ENCODE measurements around the gene TENM4.

TENM4 gene

DNA sequence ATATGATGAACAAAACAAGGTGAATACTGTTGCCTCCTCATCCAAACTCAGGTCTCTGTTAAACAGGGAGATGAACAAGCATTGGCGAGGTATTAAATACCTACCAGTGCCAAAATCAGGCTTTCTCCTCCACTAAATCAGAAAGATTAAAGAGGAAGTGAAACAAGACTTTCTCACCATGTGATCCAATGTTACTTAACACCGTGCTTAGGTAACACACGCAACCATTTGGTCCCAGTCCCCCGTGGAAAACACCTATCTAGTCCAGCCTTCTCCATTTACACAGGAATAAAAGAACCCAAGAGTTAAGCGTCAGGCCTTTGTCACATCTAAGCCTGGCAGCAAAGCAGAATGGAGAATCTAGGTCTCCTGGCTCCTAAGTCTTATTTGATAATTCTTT lies 34.5 kb downstream of the TENM4 start:
- no peak overlapping the region for H3K4me3 ChIP-seq (ENCODE audit: low read length in 2 of 2)
- H4K8ac ChIP-seq (ENCODE audit: low read depth, low read length), result no peak overlapping the region
- H2AK5ac ChIP-seq (ENCODE audit: low read depth, low read length), result no peak overlapping the region
- DNase-seq (ENCODE audit: low spot score), result no peak
- no peaks in the 10 kb centered on the region for H3K36me3 ChIP-seq (replicated peaks in 1 of 2; ENCODE audit: control insufficient read depth in 2 of 2, insufficient read depth in 2 of 2, low read length in 2 of 2)
- no peak overlapping the region for H2BK15ac ChIP-seq (ENCODE audit: low read length)
- no peaks in the 10 kb centered on the region for H3K27me3 ChIP-seq (ENCODE audit: control insufficient read depth in 3 of 3, insufficient read depth in 3 of 3, low read depth in 1 of 3, low read length in 3 of 3)
- H2BK120ac ChIP-seq (ENCODE audit: low read depth, low read length), result no peak overlapping the region
- no peak overlapping the region for H3K9ac ChIP-seq (ENCODE audit: low read depth, low read length, poor library complexity)
- H3K27ac ChIP-seq (replicated peaks; ENCODE audit: low read length), result no peak overlapping the region
- no peak overlapping the region for H4K91ac ChIP-seq (ENCODE audit: low read depth, low read length, poor library complexity)
- no peaks in the 10 kb centered on the region for H3K79me1 ChIP-seq (ENCODE audit: low read depth, low read length)
- no peak overlapping the region for H2AFZ ChIP-seq (ENCODE audit: low read length)
- H2BK12ac ChIP-seq (ENCODE audit: low read length), result no peak overlapping the region
- H3K23ac ChIP-seq (ENCODE audit: low read depth, low read length, poor library complexity), result no peak overlapping the region
- H2BK5ac ChIP-seq (ENCODE audit: low read length), result no peak overlapping the region
- no peak overlapping the region for H3K4ac ChIP-seq (ENCODE audit: low read length)
- no peak overlapping the region for H3K18ac ChIP-seq (ENCODE audit: low read length)
- H3K14ac ChIP-seq (ENCODE audit: low read length), result no peak overlapping the region
- H3K4me1 ChIP-seq (ENCODE audit: control insufficient read depth in 2 of 2, insufficient read depth in 1 of 2, low read depth in 1 of 2, low read length in 2 of 2), result peaks cover 0 to 2% of the 10 kb centered on the region in 2 donors
- H3K9me3 ChIP-seq (replicated peaks in 1 of 2; ENCODE audit: control insufficient read depth in 2 of 2, insufficient read depth in 1 of 2, low read depth in 1 of 2, low read length in 2 of 2), result peaks cover 0 to 2% of the 10 kb centered on the region in 2 donors
- WGBS, 2 donors (ENCODE audit: extremely low coverage in 2 of 2, insufficient read length in 2 of 2, insufficient replicate concordance in 1 of 2), result no CpG with 5 or more reads among the region's 5 CpGs
- H3K4me2 ChIP-seq (ENCODE audit: insufficient read depth, low read length, poor library complexity, severe bottlenecking), result no peak overlapping the region

DNA sequence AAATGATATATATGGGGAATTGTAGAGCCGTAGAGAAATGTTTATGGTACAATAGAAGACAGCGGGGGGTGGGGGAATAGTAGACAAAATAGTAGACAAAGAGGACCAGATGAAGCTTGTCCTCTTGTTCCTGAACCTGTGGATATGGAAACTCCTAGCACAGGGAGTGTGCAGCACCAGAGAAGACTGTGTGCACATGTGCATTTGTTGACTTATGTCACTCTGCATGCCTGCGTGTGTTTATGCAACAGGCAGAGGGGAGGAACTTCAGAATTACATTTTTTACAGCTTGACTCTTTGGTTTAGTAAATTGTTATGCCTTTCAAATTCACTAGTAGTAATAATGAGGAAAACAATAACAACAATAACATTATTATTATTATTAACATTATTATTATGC lies 36.0 kb downstream of the TENM4 start:
- H3K23ac ChIP-seq (ENCODE audit: low read depth, low read length, poor library complexity), result no peak overlapping the region
- no peak overlapping the region for H2AFZ ChIP-seq (ENCODE audit: low read length)
- no peak overlapping the region for H4K91ac ChIP-seq (ENCODE audit: low read depth, low read length, poor library complexity)
- no peak overlapping the region for H2BK5ac ChIP-seq (ENCODE audit: low read length)
- H3K79me1 ChIP-seq (ENCODE audit: low read depth, low read length), result no peaks in the 10 kb centered on the region
- no peak overlapping the region for H2BK120ac ChIP-seq (ENCODE audit: low read depth, low read length)
- H3K4me3 ChIP-seq (ENCODE audit: low read length in 2 of 2), result no peak overlapping the region
- no peak overlapping the region for H3K18ac ChIP-seq (ENCODE audit: low read length)
- no peaks in the 10 kb centered on the region for H3K36me3 ChIP-seq (replicated peaks in 1 of 2; ENCODE audit: control insufficient read depth in 2 of 2, insufficient read depth in 2 of 2, low read length in 2 of 2)
- H2AK5ac ChIP-seq (ENCODE audit: low read depth, low read length), result no peak overlapping the region
- no CpG with 5 or more reads among the region's 3 CpGs for WGBS, 2 donors (ENCODE audit: extremely low coverage in 2 of 2, insufficient read length in 2 of 2, insufficient replicate concordance in 1 of 2)
- no peak overlapping the region for H2BK12ac ChIP-seq (ENCODE audit: low read length)
- DNase-seq (ENCODE audit: low spot score), result no peak
- no peak overlapping the region for H3K4me2 ChIP-seq (ENCODE audit: insufficient read depth, low read length, poor library complexity, severe bottlenecking)
- H3K9me3 ChIP-seq (replicated peaks in 1 of 2; ENCODE audit: control insufficient read depth in 2 of 2, insufficient read depth in 1 of 2, low read depth in 1 of 2, low read length in 2 of 2), result peaks cover 0 to 2% of the 10 kb centered on the region in 2 donors
- no peak overlapping the region for H3K14ac ChIP-seq (ENCODE audit: low read length)
- H2BK15ac ChIP-seq (ENCODE audit: low read length), result no peak overlapping the region
- no peak overlapping the region for H3K9ac ChIP-seq (ENCODE audit: low read depth, low read length, poor library complexity)
- H3K4ac ChIP-seq (ENCODE audit: low read length), result no peak overlapping the region
- no peak overlapping the region for H3K27ac ChIP-seq (replicated peaks; ENCODE audit: low read length)
- H3K27me3 ChIP-seq (ENCODE audit: control insufficient read depth in 3 of 3, insufficient read depth in 3 of 3, low read depth in 1 of 3, low read length in 3 of 3), result no peaks in the 10 kb centered on the region
- peaks cover 0 to 2% of the 10 kb centered on the region in 2 donors for H3K4me1 ChIP-seq (ENCODE audit: control insufficient read depth in 2 of 2, insufficient read depth in 1 of 2, low read depth in 1 of 2, low read length in 2 of 2)
- no peak overlapping the region for H4K8ac ChIP-seq (ENCODE audit: low read depth, low read length)

DNA sequence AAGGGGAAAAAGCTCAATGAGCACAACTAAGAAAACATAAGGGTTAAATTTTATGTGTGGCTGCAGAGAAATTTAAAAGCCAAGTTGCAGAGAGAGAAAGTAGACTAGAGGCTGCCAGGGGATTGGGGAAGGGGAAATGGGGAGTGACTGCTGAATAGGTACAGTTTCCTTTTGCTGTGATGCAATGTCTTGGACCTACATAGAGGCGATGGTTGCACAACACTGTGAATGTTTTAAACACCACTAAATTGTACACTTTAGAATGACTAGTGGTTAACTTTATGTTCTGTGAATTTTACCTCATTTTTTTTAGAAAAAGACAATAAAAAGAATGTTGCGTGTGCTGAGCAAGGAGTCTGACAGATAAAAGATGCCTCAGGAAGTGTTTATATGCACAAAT lies 36.5 kb downstream of the TENM4 start:
- no peak for DNase-seq (ENCODE audit: low spot score)
- no CpG with 5 or more reads among the region's 2 CpGs for WGBS, 2 donors (ENCODE audit: extremely low coverage in 2 of 2, insufficient read length in 2 of 2, insufficient replicate concordance in 1 of 2)
- Histone ChIP-seq H3K23ac (ENCODE audit: low read depth, low read length, poor library complexity) (no peak overlapping the region), H4K8ac (ENCODE audit: low read depth, low read length) (no peak overlapping the region), H3K14ac (ENCODE audit: low read length) (no peak overlapping the region), H2BK12ac (ENCODE audit: low read length) (no peak overlapping the region), H3K79me1 (ENCODE audit: low read depth, low read length) (no peaks in the 10 kb centered on the region), H2BK120ac (ENCODE audit: low read depth, low read length) (no peak overlapping the region), H2BK15ac (ENCODE audit: low read length) (no peak overlapping the region), H3K4me3 (ENCODE audit: low read length in 2 of 2) (no peak overlapping the region), H3K9ac (ENCODE audit: low read depth, low read length, poor library complexity) (no peak overlapping the region), H3K4me2 (ENCODE audit: insufficient read depth, low read length, poor library complexity, severe bottlenecking) (no peak overlapping the region), H3K4ac (ENCODE audit: low read length) (no peak overlapping the region), H3K4me1 (ENCODE audit: control insufficient read depth in 2 of 2, insufficient read depth in 1 of 2, low read depth in 1 of 2, low read length in 2 of 2) (peaks cover 0 to 2% of the 10 kb centered on the region in 2 donors), H3K9me3 (replicated peaks in 1 of 2; ENCODE audit: control insufficient read depth in 2 of 2, insufficient read depth in 1 of 2, low read depth in 1 of 2, low read length in 2 of 2) (peaks cover 0 to 2% of the 10 kb centered on the region in 2 donors), H3K27ac (replicated peaks; ENCODE audit: low read length) (no peak overlapping the region), H3K36me3 (replicated peaks in 1 of 2; ENCODE audit: control insufficient read depth in 2 of 2, insufficient read depth in 2 of 2, low read length in 2 of 2) (no peaks in the 10 kb centered on the region), H3K27me3 (ENCODE audit: control insufficient read depth in 3 of 3, insufficient read depth in 3 of 3, low read depth in 1 of 3, low read length in 3 of 3) (no peaks in the 10 kb centered on the region), H2AK5ac (ENCODE audit: low read depth, low read length) (no peak overlapping the region), H2BK5ac (ENCODE audit: low read length) (no peak overlapping the region), H3K18ac (ENCODE audit: low read length) (no peak overlapping the region), H2AFZ (ENCODE audit: low read length) (no peak overlapping the region), H4K91ac (ENCODE audit: low read depth, low read length, poor library complexity) (no peak overlapping the region)

DNA sequence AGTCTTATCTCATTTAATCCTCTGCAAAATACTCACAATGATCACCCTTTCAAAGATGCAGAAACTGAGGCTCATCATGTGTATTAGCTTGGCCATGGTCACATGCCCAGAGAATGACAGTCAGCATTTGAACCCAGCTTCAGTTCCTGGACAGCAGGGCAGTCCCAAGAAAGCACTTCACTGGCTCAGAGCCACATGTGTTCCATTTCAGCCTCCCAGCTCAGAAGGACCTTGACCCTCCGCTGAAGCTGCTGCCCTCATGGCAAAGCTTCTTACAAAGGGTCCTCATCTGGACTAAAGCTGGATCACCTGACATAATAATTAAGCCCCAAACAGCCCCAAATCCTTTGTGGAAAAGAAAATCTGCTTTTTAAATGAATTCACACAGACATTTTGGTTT lies 37.0 kb downstream of the TENM4 start:
- Histone ChIP-seq H3K36me3 (replicated peaks in 1 of 2; ENCODE audit: control insufficient read depth in 2 of 2, insufficient read depth in 2 of 2, low read length in 2 of 2) (no peaks in the 10 kb centered on the region), H3K27me3 (ENCODE audit: control insufficient read depth in 3 of 3, insufficient read depth in 3 of 3, low read depth in 1 of 3, low read length in 3 of 3) (no peaks in the 10 kb centered on the region), H3K4me3 (ENCODE audit: low read length in 2 of 2) (no peak overlapping the region), H3K4ac (ENCODE audit: low read length) (no peak overlapping the region), H4K8ac (ENCODE audit: low read depth, low read length) (no peak overlapping the region), H3K27ac (replicated peaks; ENCODE audit: low read length) (no peak overlapping the region), H2BK15ac (ENCODE audit: low read length) (no peak overlapping the region), H2BK12ac (ENCODE audit: low read length) (no peak overlapping the region), H2BK120ac (ENCODE audit: low read depth, low read length) (no peak overlapping the region), H3K9ac (ENCODE audit: low read depth, low read length, poor library complexity) (no peak overlapping the region), H2AFZ (ENCODE audit: low read length) (no peak overlapping the region), H3K14ac (ENCODE audit: low read length) (no peak overlapping the region), H3K4me1 (ENCODE audit: control insufficient read depth in 2 of 2, insufficient read depth in 1 of 2, low read depth in 1 of 2, low read length in 2 of 2) (peaks cover 0 to 2% of the 10 kb centered on the region in 2 donors), H2BK5ac (ENCODE audit: low read length) (no peak overlapping the region), H3K9me3 (replicated peaks in 1 of 2; ENCODE audit: control insufficient read depth in 2 of 2, insufficient read depth in 1 of 2, low read depth in 1 of 2, low read length in 2 of 2) (peaks cover 0 to 2% of the 10 kb centered on the region in 2 donors), H4K91ac (ENCODE audit: low read depth, low read length, poor library complexity) (no peak overlapping the region), H3K23ac (ENCODE audit: low read depth, low read length, poor library complexity) (no peak overlapping the region), H3K79me1 (ENCODE audit: low read depth, low read length) (no peaks in the 10 kb centered on the region), H3K18ac (ENCODE audit: low read length) (no peak overlapping the region), H3K4me2 (ENCODE audit: insufficient read depth, low read length, poor library complexity, severe bottlenecking) (no peak overlapping the region), H2AK5ac (ENCODE audit: low read depth, low read length) (no peak overlapping the region)
- DNase-seq (ENCODE audit: low spot score), result no peak
- no CpG with 5 or more reads among the region's 1 CpG for WGBS, 2 donors (ENCODE audit: extremely low coverage in 2 of 2, insufficient read length in 2 of 2, insufficient replicate concordance in 1 of 2)
